NCI-H748 (cell line): ENCODE results near the gene CNTNAP2.
"Not testable (repeated sequence)": the region's sequence is repeated elsewhere in the genome, so short reads cannot be mapped to it uniquely, and the experiment has no call there.

Experiments used
- DNase-seq: peaks from one replicate; lab custom pipeline; 2025; ENCODE audit not compliant: unreplicated experiment; lab: John Stamatoyannopoulos, UW

Gene CNTNAP2

DNA sequence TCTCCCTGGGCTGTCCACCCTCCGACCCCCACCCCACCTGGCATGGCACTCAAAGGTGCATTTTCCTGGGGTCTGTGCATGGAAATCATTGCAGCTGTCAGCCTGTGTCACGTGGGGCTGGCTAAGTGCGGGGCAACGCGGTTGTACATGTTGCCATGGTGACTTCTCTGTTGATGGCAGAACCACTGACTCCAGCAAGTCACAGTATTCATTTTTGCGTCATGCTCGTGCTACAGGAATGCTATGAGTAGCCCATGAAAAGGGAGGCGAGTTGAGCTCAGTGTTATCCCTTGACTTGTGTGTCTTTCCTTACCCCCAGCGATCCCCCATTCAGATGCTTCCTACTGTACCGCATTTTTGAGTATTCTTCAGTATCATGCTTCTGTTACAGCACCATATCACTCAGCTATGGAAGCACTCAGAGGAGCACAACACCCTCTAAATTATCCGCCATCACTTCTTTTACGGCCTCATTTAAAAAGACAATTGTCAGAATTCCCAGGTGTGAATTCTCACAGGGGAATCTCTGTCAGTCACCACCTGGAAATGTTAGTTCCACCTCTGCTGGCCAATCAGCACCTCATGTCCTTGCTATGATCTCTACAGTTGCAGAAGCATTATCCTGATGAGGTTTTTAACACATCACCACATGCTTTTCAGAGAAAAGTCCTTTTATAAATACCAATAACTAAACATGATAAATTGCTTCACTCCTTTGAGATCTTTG lies 2279.6 kb downstream of the CNTNAP2 start:
- peak; percentile 79 for DNase-seq

GRCh38 chr7:148397056-148397455 lies 2280.5 kb downstream of the CNTNAP2 start:
- DNase-seq = no peak

GRCh38 chr7:148397551-148397950 lies 2280.9 kb downstream of the CNTNAP2 start:
- DNase-seq = peak; percentile 5

DNA sequence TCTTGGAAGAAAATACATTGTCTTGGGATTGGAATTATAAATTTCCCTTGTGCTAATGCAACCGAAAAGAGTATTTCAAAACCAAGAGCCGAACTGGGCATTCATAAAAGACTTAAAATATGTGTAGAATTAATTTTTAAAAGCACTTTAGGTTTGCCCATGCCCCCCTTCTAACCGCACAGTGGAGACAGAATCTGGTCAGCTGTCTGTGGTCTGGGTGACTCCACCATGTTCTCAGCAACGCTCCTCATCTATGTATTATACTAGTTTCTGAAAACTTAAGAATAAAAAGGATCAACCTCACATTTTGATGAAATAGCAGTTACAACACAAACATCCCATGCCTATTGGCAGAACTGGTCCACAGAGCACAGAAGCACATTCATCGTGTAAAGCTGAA lies 2281.4 kb downstream of the CNTNAP2 start:
- DNase-seq = no peak

GRCh38 chr7:148398844-148399365 lies 2282.3 kb downstream of the CNTNAP2 start:
- no peak for DNase-seq

GRCh38 chr7:148400101-148400500 lies 2283.5 kb downstream of the CNTNAP2 start:
- no peak for DNase-seq

- no peak for DNase-seq
These were observed 2285.6 kb downstream of the CNTNAP2 start for GRCh38 chr7:148402159-148402558.

DNA sequence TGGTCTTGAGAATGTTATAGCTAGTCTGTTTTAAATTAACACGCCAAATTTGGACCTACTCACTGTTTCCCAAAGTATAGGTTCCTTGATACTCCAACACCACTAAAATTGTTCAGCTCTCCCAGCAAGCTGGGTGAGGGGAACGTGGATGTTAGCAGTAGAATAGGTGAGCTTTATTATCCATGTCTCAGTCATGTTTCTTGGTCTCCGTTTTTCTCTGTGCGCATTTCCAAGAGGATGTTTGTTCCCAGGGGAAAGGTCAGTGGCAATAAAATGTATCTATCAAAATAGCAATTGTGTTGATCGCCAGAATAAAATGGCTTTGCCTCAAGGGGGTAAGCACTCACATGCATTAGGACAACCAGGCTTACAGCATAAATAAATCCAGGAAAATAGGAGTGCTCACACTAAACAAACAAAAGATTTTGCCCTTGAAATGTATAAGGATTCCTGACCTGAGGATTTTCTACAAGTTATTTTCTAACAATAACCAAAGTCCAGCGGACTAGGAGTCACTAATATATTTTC lies 2286.9 kb downstream of the CNTNAP2 start:
- DNase-seq = peak; percentile 58

DNA sequence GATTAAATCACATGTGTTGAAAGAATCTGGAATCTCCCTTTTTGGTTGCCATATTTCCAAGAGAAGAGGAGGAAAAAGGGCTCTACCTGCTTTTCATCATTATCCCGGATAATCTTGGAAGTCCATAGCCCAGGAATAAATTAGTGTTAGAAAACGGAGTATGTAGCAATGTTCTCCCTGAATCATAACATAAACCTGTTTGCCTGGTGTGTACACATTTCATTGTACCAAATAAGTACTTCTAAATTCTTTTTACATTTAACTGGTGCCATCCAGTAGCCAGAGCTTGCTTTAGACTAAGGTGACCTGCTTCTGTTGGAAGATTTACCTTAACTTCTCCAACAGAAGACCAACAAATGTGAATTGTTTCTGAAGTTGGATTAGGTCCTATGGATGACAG lies 2291.7 kb downstream of the CNTNAP2 start:
- DNase-seq = no peak

- DNase-seq = no peak
These were observed 2294.3 kb downstream of the CNTNAP2 start for GRCh38 chr7:148410905-148411304.

DNA sequence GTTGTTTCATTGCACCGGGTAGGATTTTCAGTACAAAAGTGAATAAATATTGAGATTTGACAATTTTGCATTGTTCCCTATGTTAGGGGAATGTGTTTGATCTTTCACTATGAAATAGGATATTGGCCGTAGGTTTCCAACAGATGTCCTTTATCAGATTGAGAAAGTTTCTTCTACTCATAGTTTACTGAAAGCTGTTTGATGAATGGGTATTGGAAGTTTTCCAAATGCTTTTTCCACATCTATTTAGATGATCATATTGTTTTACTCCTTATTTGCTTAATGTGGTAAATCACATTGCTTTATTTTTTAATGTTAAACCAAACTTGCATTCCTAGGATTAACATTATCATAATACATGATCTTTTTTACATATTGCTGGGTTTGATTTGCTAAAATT lies 2296.1 kb downstream of the CNTNAP2 start:
- no peak for DNase-seq

- DNase-seq = no peak
These were observed 2303.5 kb downstream of the CNTNAP2 start for GRCh38 chr7:148419856-148420832.

DNA sequence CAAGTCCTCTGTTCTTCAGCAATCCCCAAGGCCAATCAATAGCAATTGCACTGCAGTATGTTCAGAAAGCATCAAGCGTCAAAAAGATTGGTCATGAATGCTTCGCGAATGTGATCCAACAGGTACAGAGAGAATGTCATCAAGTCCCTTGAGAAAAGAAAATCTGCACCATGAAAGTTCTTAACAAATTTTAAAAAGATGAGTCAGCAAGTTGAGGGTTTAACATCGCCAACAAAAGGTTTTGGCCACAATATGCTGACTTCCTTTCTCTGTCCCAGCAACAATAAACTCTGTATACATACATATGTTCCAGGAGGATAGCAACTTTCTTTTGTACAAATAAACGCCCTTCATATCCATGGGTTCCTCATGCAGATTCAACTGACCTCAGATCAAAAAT lies 2305.4 kb downstream of the CNTNAP2 start:
- DNase-seq = no peak

DNA sequence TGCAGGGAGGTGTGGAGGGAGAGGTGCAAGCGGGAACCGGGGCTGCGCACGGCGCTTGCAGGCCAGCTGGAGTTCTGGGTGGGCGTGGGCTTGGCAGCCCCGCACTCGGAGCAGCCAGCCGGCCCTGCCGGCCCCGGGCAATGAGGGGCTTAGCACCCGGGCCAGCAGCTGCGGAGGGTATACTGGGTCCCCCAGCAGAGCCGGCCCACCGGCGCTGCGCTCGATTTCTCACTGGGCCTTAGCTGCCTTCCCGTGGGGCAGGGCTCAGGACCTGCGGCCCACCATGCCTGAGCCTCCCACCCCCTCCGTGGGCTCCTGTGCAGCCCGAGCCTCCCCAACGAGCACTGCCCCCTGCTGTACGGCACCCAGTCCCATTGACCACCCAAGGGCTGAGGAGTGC lies 2309.8 kb downstream of the CNTNAP2 start:
- DNase-seq = not testable (repeated sequence)

DNA sequence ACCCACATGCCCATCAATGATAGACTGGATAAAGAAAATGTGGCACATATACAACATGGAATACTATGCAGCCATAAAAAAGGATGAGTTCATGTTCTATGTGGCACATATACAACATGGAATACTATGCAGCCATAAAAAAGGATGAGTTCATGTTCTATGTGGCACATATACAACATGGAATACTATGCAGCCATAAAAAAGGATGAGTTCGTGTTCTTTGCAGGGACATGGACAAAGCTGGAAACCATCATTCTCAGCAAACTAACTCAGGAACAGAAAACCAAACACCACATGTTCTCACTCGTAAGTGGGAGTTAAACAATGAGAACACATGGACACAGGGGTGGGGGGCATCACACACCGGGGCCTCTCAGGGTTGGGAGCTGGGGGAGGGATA lies 2314.1 kb downstream of the CNTNAP2 start:
- not testable (repeated sequence) for DNase-seq

DNA sequence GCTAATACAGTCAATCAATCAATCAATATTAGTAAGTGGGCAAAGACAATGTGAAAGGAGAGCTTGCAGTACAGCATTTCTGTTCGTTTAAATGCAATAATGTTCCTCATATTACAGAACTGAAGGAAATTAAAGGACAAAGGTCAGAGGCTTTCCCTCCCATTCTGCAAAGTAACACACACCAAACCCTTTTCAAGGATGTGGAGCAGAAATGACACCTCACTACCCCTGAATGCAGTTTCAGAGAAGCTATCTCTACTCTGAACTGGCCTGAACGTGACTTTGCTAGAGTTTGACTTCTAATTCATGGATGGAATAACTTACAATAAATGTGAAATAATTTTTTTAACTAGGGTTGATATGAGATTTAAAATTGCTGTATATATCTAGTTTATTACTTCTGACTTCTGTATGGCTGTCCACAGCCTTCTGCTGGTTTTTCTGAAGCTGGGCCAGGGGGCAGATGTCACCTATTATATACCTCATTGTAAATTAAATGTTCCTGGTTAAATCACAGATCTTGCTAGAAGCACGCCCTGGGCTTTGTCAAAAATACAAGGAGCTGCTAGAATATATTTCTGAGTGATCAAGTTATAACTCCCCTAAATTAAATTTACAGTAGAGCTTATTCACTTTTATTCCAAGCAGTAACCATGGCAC lies 2317.1 kb downstream of the CNTNAP2 start:
- no peak for DNase-seq

- no peak for DNase-seq
These were observed 2317.7 kb downstream of the CNTNAP2 start for GRCh38 chr7:148434181-148434757.

- no peak for DNase-seq
These were observed 2318.3 kb downstream of the CNTNAP2 start for GRCh38 chr7:148434887-148435286.

GRCh38 chr7:148435715-148436114 lies 2319.1 kb downstream of the CNTNAP2 start:
- DNase-seq = no peak

DNA sequence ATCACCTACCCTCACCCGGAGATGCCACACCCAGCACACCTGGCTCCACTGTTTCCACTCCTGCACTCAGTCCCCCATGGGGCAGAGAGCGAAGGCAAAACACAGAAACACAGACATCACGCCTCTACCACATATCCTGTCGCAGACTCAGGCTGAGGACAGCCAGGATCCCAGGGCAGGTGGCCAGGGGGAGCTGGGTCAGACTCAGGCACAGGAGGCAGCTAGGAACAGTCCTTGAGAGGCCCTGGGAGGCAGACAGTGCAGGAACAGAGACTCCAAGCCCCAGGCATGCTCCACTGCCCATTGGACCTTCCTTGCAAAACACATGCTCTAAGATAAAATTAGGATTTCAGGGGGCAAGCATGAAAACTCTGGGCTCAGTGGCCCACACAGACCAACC lies 2319.5 kb downstream of the CNTNAP2 start:
- DNase-seq = no peak

- peak; percentile 46 for DNase-seq
These were observed 2320.0 kb downstream of the CNTNAP2 start for GRCh38 chr7:148436571-148436970.
